Right lobe of liver (tissue), 4 donors: Measurements from ENCODE around the gene PPM1J.

Experiments
- CTCF ChIP-seq, 4 donors: fragments of 200-600 bp in 3 of 4; fragments of 450-650 bp in 1 of 4; IDR thresholded peaks; one replicate each; pipeline versions ENCODE4 v1.5.1 to v1.8.0; 2016 to 2022; ENCODE audit warnings: antibody characterized with exemption in 4 of 4, mild to moderate bottlenecking in 2 of 4
- POLR2A ChIP-seq: fragments of 450-650 bp; IDR thresholded peaks from one replicate; pipeline ENCODE4 v1.6.1; 2017; ENCODE audit warnings: antibody characterized with exemption, mild to moderate bottlenecking
- donor health status: DM: no; HTN: no; CAD: no.
- donor health status: DM: no; HTN: no; CAD: no.
- donor health status: DM: no; HTN: yes; CAD: no.

- TF ChIP-seq CTCF (IDR thresholded peaks at IDR 0.05) (no peak), POLR2A (no peak)
Measured at GRCh38 chr1:112672009-112672408, 43.1 kb downstream of the PPM1J start.
